COLO668 (cell line): ENCODE data around the gene DYSF.

ENCODE experiments used
- DNase-seq: peaks from one replicate; lab custom pipeline; 2025; ENCODE audit not compliant: unreplicated experiment; lab: John Stamatoyannopoulos, UW

DYSF gene

GRCh38 chr2:71547616-71548285 lies 94.4 kb downstream of the DYSF start:
- DNase-seq, result no peak

- DNase-seq, result peak; percentile 46
These were observed 95.5 kb downstream of the DYSF start for GRCh38 chr2:71548646-71549425.

GRCh38 chr2:71550801-71551630 lies 97.7 kb downstream of the DYSF start:
- no peak for DNase-seq

- no peak for DNase-seq
These were observed 98.2 kb downstream of the DYSF start for GRCh38 chr2:71551631-71551915.

- no peak for DNase-seq
These were observed 99.0 kb downstream of the DYSF start for GRCh38 chr2:71552356-71552755.

- no peak for DNase-seq
These were observed 99.5 kb downstream of the DYSF start for GRCh38 chr2:71552861-71553301.

GRCh38 chr2:71554028-71554705 lies 100.8 kb downstream of the DYSF start:
- no peak for DNase-seq

- no peak for DNase-seq
These were observed 101.3 kb downstream of the DYSF start for GRCh38 chr2:71554706-71555056.

GRCh38 chr2:71555798-71556454 lies 102.6 kb downstream of the DYSF start:
- DNase-seq, result peak; percentile 17

GRCh38 chr2:71556692-71557250 lies 103.4 kb downstream of the DYSF start:
- DNase-seq, result no peak

GRCh38 chr2:71557321-71557720 lies 104.0 kb downstream of the DYSF start:
- DNase-seq, result no peak

- no peak for DNase-seq
These were observed 105.1 kb downstream of the DYSF start for GRCh38 chr2:71558300-71559051.

- DNase-seq, result no peak
These were observed 105.9 kb downstream of the DYSF start for GRCh38 chr2:71559080-71559827.

- no peak for DNase-seq
These were observed 106.7 kb downstream of the DYSF start for GRCh38 chr2:71559828-71560637.

- DNase-seq, result no peak
These were observed 107.3 kb downstream of the DYSF start for GRCh38 chr2:71560638-71561011.

GRCh38 chr2:71561441-71562267 lies 108.3 kb downstream of the DYSF start:
- no peak for DNase-seq

GRCh38 chr2:71562518-71562917 lies 109.2 kb downstream of the DYSF start:
- DNase-seq, result no peak
